ENCODE results near the gene PC.
A peak's percentile ranks its signal among the peaks of the same experiment; 100 is the strongest.

The PC gene

GRCh38 chr11:66971488-66971887, 13.3 kb upstream of the PC start:
- DNase-seq (ENCODE audit: low read depth): no peak
- H3K4me3 ChIP-seq (ENCODE audit: low read length): no peak overlapping the region
- TF ChIP-seq CTCF (conservative IDR thresholded peaks at IDR 0.05; ENCODE audit: low read depth, low read length): no peak

GRCh38 chr11:66970807-66971442, 12.7 kb upstream of the PC start:
- TF ChIP-seq CTCF (conservative IDR thresholded peaks at IDR 0.05; ENCODE audit: low read depth, low read length): no peak
- H3K4me3 ChIP-seq (ENCODE audit: low read length): no peak overlapping the region
- DNase-seq (ENCODE audit: low read depth): peak; percentile 98

GRCh38 chr11:66970371-66970806, 12.2 kb upstream of the PC start:
- no peak overlapping the region for H3K4me3 ChIP-seq (ENCODE audit: low read length)
- no peak for DNase-seq (ENCODE audit: low read depth)

GRCh38 chr11:66969584-66970225, 11.5 kb upstream of the PC start:
- no peak overlapping the region for H3K4me3 ChIP-seq (ENCODE audit: low read length)
- no peak for DNase-seq (ENCODE audit: low read depth)
- TF ChIP-seq CTCF (conservative IDR thresholded peaks at IDR 0.05; ENCODE audit: low read depth, low read length): no peak

More at GRCh38 chr11:66970371-66970806, 12.2 kb upstream of the PC start:
- no peak for TF ChIP-seq CTCF (conservative IDR thresholded peaks at IDR 0.05; ENCODE audit: low read depth, low read length)

GRCh38 chr11:66967670-66968425, 9.7 kb upstream of the PC start:
- TF ChIP-seq CTCF (conservative IDR thresholded peaks at IDR 0.05; ENCODE audit: low read depth, low read length): no peak
- no peak for DNase-seq (ENCODE audit: low read depth)
- H3K4me3 ChIP-seq (ENCODE audit: low read length): no peak overlapping the region

GRCh38 chr11:66966351-66966750, 8.2 kb upstream of the PC start:
- no peak for TF ChIP-seq CTCF (conservative IDR thresholded peaks at IDR 0.05; ENCODE audit: low read depth, low read length)
- H3K4me3 ChIP-seq (ENCODE audit: low read length): no peak overlapping the region
- DNase-seq (ENCODE audit: low read depth): no peak

Data from retinal pigment epithelial cell (primary cell).